D721Med (cell line): Measurements from ENCODE around the gene SYK.

ENCODE experiments used
- DNase-seq: peaks from one replicate; pipeline ENCODE4 v3.0.0; 2011; ENCODE audit warnings: low spot score; ENCODE audit not compliant: insufficient read length
- FAIRE-seq: peaks from 2 replicates; lab custom pipeline; 2011; peaks lifted over from hg19 to GRCh38; lab: Jason Lieb, UNC
- TF ChIP-seq, protein P1 (sequence below): IDR thresholded peaks from 2 replicates; pipeline ENCODE4 v1.5.1; 2012; ENCODE audit warnings: mild to moderate bottlenecking, control low read depth; ENCODE audit not compliant: insufficient read depth; ENCODE audit errors: missing control alignments

Gene SYK

DNA sequence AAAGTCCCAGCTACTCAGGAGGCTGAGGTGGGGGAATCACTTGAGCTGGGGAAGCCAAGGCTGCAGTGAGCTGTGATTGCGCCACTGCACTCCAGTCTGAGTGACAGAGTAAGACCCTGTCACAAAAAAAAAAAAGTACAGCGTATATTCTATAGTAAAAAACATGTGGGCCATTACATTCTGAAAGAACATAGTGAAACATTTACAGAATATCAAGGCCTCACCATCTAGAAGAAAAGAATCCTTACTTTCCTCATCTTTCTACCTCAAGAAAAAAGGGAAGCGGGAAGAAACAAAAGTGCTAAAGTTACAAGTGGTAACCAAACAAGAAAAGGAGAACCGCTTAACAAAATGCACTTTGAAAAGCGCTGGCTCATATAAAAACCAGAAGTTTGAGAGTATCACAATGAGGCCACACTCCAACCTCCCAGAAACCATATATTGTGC is 5.7 kb upstream of the SYK start:
- TF ChIP-seq, protein P1, sequence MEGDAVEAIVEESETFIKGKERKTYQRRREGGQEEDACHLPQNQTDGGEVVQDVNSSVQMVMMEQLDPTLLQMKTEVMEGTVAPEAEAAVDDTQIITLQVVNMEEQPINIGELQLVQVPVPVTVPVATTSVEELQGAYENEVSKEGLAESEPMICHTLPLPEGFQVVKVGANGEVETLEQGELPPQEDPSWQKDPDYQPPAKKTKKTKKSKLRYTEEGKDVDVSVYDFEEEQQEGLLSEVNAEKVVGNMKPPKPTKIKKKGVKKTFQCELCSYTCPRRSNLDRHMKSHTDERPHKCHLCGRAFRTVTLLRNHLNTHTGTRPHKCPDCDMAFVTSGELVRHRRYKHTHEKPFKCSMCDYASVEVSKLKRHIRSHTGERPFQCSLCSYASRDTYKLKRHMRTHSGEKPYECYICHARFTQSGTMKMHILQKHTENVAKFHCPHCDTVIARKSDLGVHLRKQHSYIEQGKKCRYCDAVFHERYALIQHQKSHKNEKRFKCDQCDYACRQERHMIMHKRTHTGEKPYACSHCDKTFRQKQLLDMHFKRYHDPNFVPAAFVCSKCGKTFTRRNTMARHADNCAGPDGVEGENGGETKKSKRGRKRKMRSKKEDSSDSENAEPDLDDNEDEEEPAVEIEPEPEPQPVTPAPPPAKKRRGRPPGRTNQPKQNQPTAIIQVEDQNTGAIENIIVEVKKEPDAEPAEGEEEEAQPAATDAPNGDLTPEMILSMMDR, result no peak
- FAIRE-seq, result no peak
- no peak for DNase-seq

DNA sequence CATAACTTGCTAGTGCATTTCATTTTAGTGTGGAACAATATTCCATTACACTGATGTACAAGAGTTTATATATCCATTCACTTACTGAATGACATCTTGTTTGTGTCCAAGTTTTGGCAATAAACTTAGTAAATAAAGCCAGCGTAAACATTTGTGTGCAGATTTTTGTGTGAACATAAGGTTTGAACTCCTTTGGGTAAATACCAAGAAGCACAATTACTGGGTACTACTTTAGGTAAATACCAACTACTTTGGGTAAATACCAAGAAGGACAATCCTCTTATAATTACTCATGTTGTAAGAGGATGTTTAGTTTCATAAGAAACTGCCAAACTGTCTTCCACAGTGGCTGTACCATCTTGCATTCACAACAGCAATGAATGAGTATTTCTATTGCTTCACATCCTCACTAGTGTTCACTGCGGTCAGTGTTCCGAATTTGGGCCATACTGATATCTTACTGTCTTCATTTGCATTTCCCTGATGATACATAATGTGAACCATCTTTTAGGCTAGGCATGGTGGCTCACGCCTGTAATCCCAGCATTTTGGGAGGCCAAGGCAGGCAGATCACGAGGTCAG is 2.3 kb upstream of the SYK start:
- DNase-seq (no peak), FAIRE-seq (no peak)
- TF ChIP-seq, protein P1, result no peak

DNA sequence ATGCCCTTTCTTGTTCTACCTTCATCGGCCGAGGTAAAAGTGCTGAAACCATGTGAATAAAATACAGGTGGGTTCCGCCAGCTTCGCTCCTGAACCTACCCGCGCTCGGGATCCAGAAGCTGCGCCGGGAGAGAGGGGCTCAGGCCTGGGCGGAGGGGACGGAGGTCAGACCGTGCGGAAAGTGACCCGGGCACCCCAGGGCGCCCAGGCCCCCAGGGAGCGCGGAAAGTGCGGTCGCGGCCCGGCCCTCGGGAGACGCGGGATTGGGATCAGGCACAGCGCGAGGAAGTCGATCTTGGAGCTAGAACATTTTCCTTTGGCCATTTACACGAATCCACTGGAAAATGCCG is 329 bp downstream of the SYK start:
- TF ChIP-seq, protein P1, result no peak
- DNase-seq (no peak), FAIRE-seq (no peak)

DNA sequence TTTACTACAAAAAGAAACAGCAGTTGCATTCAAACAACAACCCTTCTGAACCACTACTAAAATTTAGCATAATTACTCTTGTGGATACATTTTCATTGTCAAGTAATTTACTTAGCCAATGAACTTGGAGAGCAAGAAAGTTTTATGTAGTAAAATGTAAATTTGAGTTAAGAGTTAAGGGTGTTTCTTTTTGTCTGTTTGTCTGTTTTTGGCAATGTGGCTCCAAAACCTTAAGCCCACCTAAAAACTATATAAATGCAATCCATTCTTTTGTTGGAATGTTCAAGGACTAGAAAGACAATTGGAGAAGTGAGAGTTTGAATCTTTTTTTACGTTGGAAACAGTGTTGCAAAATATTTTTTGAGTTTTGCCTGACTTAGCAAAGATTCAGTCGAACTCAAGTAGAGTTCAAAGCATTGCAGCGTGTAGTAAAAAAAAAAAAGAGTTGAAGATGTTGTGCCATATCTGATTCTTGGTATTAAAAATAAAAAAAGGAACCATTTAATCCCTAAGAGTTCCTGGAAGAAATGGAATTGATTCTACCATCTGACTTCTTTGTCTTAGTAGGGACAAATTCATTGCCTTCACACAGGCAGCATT is 867 bp downstream of the SYK start:
- TF ChIP-seq, protein P1, result no peak
- FAIRE-seq, result no peak
- no peak for DNase-seq

DNA sequence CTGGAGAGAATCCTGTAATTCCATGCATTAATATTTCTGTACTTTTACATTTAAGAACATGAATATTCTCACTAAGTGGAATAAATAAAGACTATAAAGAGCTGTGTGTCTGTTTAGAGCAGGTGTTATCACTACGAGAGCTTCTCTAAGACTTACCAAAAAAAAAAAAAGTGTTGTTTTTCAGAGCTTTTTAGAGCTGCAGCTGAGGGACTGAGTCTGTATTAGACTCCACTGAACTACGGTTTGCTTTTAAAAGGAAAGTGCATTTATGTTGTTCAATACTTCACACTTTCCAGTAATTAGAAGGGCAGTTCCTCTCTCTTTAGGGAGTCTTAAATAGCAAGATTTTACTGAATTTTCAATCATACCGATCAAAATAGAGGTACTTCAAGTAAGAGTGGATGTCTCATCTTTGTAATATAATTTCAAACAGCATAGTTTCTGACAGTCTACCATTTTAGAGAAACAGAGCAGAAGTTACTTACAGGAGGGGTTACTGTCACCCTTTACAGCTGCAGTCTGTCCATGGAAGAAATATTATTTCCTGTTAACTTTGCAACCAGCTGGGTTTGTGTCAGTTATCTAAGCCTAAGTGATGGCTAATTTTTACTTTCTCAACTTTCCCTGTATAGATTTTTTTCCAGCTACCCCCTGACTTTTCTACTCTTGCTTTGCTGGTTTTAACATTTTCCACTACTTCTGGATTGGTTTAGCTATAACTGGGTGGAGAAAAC is 2.4 kb downstream of the SYK start:
- FAIRE-seq (peak; percentile 84), DNase-seq (no peak)
- TF ChIP-seq, protein P1, result no peak

DNA sequence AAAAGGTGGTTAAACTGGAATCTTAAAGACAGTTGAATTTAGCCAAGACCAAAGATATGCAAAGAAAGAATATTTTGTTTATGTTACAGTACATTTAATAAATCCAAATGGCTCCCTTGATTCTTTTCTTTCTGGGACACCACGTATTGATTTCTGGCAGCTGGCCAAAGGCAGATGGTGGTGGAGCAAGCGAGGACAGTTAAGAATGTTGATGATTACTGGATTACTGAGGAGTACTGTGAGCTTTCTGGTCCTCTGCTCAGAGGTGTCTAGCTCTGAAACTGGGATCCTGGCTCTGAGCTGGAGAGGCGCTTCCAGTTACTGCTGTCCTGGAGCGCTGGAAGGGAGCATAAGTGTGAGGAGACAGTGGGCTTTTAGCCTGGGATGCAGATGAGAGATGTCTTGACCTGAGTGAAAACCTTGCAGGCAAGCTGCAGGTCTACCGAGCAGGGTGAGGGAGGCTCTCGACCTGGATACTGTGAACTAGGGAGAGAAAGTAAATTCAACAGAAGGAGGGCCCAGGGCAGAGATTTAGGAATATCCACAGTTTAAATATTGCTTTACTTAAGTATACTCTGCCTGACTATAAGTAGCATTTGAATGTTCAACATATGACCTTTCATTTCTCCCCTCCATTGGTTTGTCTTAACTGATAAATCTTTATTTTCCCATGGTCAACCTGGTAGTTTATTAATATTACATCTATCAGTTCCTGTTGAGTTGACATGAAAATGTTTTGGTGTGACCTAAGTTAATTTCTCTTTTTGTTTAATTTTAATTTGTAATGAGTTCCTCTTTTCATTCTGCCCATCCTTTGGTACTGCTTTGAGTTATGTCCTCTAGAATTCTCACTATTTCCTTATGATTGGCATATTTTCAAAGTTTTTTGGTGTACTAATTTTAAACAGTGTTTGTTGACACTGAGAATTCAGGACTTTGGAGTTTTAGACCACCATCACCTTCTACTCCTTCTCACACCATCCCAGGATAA is 3.7 kb downstream of the SYK start:
- FAIRE-seq (peak; percentile 89), DNase-seq (no peak)
- TF ChIP-seq, protein P1, result no peak
